ENCODE results near the gene BCL2.

DNA sequence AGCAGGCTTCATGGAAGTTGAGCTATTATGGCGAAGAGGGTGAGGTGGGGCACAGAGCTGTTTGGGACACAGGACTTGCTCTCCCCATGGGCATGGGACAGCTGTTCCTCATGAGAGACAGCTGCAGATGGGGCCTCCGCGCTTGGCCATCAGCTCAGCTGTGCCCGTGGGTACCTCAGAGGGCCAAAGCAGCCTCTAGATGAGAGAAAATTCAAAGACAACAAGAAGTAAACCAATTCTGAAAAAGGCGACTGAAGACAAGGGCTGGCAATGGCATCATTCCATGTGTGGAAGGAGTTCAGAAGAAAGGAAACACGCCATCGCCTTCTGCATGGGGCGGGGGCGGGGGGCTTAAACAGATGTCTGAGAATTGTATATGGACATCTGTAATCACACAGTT lies 136.2 kb downstream of the BCL2 start:
- TF ChIP-seq CREB1 (IDR thresholded peaks at IDR 0.05; ENCODE audit: low read depth), result no peak
- no peak for TF ChIP-seq RAD21 (IDR thresholded peaks at IDR 0.05; ENCODE audit: low read depth)
- TF ChIP-seq YY1 (IDR thresholded peaks at IDR 0.05; ENCODE audit: low read depth), result no peak
- no peak for TF ChIP-seq TEAD4 (IDR thresholded peaks at IDR 0.05)

Data from Ishikawa (cell line).